Body of pancreas (tissue), 4 donors: Measurements from ENCODE around the gene LNPEP. TPM values are rescaled to one million over a fixed set of nuclear protein-coding genes. Genes with fewer than 3 reads are reported as not detected.
A peak's percentile ranks its signal among the peaks of the same experiment; 100 is the strongest.

Experiments used
- ATAC-seq: fragments of 150-250 bp; one replicate; pipeline ENCODE4 v1.9.1; 2016
- DNase-seq, 4 donors: peaks; one replicate each; pipeline ENCODE4 v3.0.0-alpha.2; 2019
- H3K27ac ChIP-seq, 4 donors: fragments of 200-600 bp; sonication (generic); 1 replicate in 3 of 4; 2 replicates in 1 of 4; pipeline versions ENCODE4 v1.5.1 to v1.6.1; 2016 to 2019; ENCODE audit warnings: mild to moderate bottlenecking in 1 of 4, mixed read lengths in 1 of 4, moderate library complexity in 1 of 4
- H3K27me3 ChIP-seq, 2 donors: fragments of 200-600 bp; sonication (generic); one replicate each; pipeline ENCODE4 v1.6.0; 2016; ENCODE audit warnings: mild to moderate bottlenecking in 1 of 2
- H3K36me3 ChIP-seq, 2 donors: fragments of 200-600 bp; sonication (generic); replicated peaks in 1 of 2; 2 replicates each; pipeline ENCODE4 v1.5.1; 2016; ENCODE audit warnings: low read depth in 2 of 2; ENCODE audit not compliant: insufficient read depth in 1 of 2
- H3K4me1 ChIP-seq: fragments of 200-600 bp; sonication (generic); one replicate; pipeline ENCODE4 v1.6.0; 2016
- H3K4me3 ChIP-seq, 2 donors: fragments of 200-600 bp; sonication (generic); 1 replicate in 1 of 2; 2 replicates in 1 of 2; pipeline ENCODE4 v1.5.1; 2016 to 2019
- H3K9me3 ChIP-seq, 3 donors: fragments of 200-600 bp; sonication (generic); 1 replicate in 2 of 3; 2 replicates in 1 of 3; pipeline ENCODE4 v1.5.1; 2016
- POLR2A ChIP-seq, 3 donors: fragments of 450-650 bp; IDR thresholded peaks; one replicate each; pipeline ENCODE4 v1.6.1; 2016; ENCODE audit warnings: antibody characterized with exemption in 3 of 3, mild to moderate bottlenecking in 2 of 3
- WGBS, 2 donors: methylation state at CpG; one replicate each; pipeline ENCODE4 v1.1.5; 2017; 5-methylcytosine and 5-hydroxymethylcytosine counted together
- intact Hi-C: fragments of 100-400 bp; cut with DNase I; formaldehyde crosslinking; loops from one replicate; pipeline ENCODE4 v1.15.1; 2023
- total RNA-seq, 2 donors: library from RNA; depleted of rRNA; stranded (reverse); fragments of >200 nt; gene quantifications; one replicate each; pipeline ENCODE4 v1.1.0, GENCODE V29; 2016
- TF ChIP-seq, protein P1 (sequence below), 7 experiments: fragments of 450-650 bp in 4 of 7; fragments of 200-600 bp in 3 of 7; sonication (generic) in 3 of 7; IDR thresholded peaks; one replicate each; pipeline ENCODE4 v1.5.1; 2016 to 2019; ENCODE audit warnings: antibody characterized with exemption in 7 of 7

Gene LNPEP
- 10 to 100 TPM; 16.8 to 22.1 TPM for total RNA-seq

DNA sequence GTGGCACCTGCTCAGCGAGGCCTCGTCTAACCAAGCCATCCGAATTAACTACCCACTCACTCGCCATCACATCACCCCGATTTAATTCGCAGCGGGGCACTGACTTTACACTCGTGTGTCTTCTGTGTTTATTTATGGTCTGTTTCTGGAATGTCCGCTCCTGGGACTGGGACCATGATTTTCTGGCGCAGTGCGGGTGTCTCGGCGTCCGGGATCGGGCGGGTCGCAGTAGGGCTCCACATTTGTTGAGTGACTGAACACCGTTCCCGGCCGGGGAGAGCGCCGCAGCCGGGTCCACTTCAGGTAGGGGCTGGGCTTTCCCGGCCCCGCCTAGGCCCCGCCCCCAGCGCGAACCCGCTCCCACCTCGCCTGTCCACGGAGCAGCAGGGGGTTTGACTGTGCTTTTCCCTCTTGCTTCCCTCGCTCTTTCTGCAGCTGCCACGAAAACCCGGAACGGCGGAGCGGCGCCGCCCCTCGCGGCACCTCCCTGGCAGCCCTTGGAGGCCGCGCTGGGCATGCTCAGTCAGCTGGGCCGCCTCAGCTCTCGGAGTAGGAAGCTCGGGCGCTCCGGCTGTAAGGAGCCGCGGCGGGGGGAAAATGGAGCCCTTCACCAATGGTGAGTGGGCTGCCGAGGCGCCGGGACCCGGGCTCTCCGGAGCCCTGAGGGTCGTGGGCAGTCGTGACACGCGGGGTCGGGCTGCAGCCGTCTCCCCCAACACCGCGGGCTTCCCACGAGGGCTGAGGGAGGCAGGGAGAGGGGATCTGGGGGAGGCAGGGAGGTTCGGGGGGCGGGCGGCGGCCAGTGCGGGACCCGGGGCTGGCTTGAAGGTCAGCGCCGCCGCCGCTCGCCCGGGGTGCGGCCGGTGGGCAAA, at the start of gene LNPEP:
Gene LNPEP (plus strand): TSS at position 522 of the 872 bp plus-strand sequence. CDS start 76 bp downstream, at position 598.
- Histone ChIP-seq H3K4me3 (peak within 1 kb of the TSS; percentile 68 to 91), H3K27me3 (no peaks in the 10 kb centered on the region), H3K9me3 (no peaks in the 10 kb centered on the region), H3K36me3 (no peaks in the 10 kb centered on the region), H3K4me1 (peaks cover 37% of the 10 kb centered on the region), H3K27ac (peak within 1 kb of the TSS; percentile 89 to 96 (median 96))
- peak; percentile 87 for ATAC-seq
- peak; percentile 96 to 98 (median 97) for DNase-seq
- peak; percentile 81 to 92 (median 88) for TF ChIP-seq POLR2A (IDR thresholded peaks at IDR 0.05)
- TF ChIP-seq, protein P1, sequence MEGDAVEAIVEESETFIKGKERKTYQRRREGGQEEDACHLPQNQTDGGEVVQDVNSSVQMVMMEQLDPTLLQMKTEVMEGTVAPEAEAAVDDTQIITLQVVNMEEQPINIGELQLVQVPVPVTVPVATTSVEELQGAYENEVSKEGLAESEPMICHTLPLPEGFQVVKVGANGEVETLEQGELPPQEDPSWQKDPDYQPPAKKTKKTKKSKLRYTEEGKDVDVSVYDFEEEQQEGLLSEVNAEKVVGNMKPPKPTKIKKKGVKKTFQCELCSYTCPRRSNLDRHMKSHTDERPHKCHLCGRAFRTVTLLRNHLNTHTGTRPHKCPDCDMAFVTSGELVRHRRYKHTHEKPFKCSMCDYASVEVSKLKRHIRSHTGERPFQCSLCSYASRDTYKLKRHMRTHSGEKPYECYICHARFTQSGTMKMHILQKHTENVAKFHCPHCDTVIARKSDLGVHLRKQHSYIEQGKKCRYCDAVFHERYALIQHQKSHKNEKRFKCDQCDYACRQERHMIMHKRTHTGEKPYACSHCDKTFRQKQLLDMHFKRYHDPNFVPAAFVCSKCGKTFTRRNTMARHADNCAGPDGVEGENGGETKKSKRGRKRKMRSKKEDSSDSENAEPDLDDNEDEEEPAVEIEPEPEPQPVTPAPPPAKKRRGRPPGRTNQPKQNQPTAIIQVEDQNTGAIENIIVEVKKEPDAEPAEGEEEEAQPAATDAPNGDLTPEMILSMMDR (IDR thresholded peaks at IDR 0.05): peak in 2 of 7 experiments; percentile 10 to 24
- 0% methylated on average over 22 to 78 of the region's 79 CpGs for WGBS, 2 donors
- intact Hi-C loops: no loop called here

GRCh38 chr5:96893342-96893741, 42.5 kb upstream of the LNPEP start:
- intact Hi-C loops: no loop called here
- Histone ChIP-seq H3K4me3 (no peak overlapping the region), H3K4me1 (no peaks in the 10 kb centered on the region), H3K9me3 (no peaks in the 10 kb centered on the region), H3K27me3 (no peaks in the 10 kb centered on the region), H3K27ac (no peak overlapping the region), H3K36me3 (no peaks in the 10 kb centered on the region)
- ATAC-seq: no peak
- no peak for DNase-seq
- TF ChIP-seq, protein P1 (IDR thresholded peaks at IDR 0.05): no peak
- TF ChIP-seq POLR2A (IDR thresholded peaks at IDR 0.05): no peak
- 79 to 90% methylated on average over 4 of the region's 4 CpGs for WGBS, 2 donors

DNA sequence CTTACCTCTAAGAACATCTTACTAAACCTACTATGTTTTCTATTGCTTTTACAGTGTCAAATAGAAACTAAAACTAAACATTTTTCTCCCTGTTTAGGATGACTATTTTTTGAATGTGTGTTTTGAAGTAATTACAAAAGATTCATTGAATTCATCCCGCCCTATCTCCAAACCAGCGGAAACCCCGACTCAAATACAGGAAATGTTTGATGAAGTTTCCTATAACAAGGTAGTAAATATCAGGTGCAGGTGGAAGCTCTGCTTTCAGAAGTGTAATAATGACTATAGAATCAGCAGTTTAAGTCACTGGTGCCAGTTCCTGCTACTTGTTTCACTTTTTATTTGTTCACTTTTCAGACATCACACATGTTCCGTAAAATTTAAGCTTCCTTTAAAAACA, 39.6 kb upstream of the LNPEP start:
- no peaks in the 10 kb centered on the region for H3K36me3 ChIP-seq
- H3K27ac ChIP-seq: peak overlapping the region in 1 of 4 donors; percentile 6
- H3K9me3 ChIP-seq: no peaks in the 10 kb centered on the region
- ATAC-seq (no peak), DNase-seq (no peak)
- H3K27me3 ChIP-seq: no peaks in the 10 kb centered on the region
- no peaks in the 10 kb centered on the region for H3K4me1 ChIP-seq
- 71 to 86% methylated on average over 4 of the region's 4 CpGs for WGBS, 2 donors
- intact Hi-C loops: no loop called here
- no peak overlapping the region for H3K4me3 ChIP-seq
- TF ChIP-seq POLR2A (IDR thresholded peaks at IDR 0.05): no peak
- TF ChIP-seq, protein P1 (IDR thresholded peaks at IDR 0.05): no peak

DNA sequence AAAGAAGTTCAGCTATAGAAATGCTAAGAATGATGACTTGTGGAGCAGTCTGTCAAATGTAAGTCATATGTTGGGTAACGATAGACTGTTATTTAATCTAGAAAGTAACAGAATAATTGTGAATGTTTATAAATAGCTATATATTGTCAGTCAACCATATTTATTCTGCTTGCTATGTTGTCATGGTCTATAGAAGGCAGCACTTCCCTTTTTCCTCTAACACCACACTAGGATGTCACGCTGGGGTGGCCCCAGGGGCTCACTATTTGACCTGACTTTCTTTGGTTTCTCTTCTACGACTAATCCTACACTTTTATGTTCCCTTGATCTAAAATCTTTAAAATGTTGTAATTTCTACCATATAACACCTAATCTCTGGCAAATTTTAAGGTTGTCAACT, 39.1 kb upstream of the LNPEP start:
- ATAC-seq (no peak), DNase-seq (no peak)
- TF ChIP-seq, protein P1 (IDR thresholded peaks at IDR 0.05): no peak
- TF ChIP-seq POLR2A (IDR thresholded peaks at IDR 0.05): no peak
- no peaks in the 10 kb centered on the region for H3K27me3 ChIP-seq
- H3K36me3 ChIP-seq: no peaks in the 10 kb centered on the region
- no peaks in the 10 kb centered on the region for H3K9me3 ChIP-seq
- H3K27ac ChIP-seq: peak overlapping the region in 1 of 4 donors; percentile 6
- no peak overlapping the region for H3K4me3 ChIP-seq
- H3K4me1 ChIP-seq: no peaks in the 10 kb centered on the region
- WGBS, 2 donors: 69 to 83% methylated on average over 3 of the region's 3 CpGs
- intact Hi-C loops: no loop called here
